NCI-H510A treated with DMSO at 0.1 percent for 48 hours (cell line): ENCODE data around the gene NHEJ1.

ENCODE experiments used
- DNase-seq: peaks from one replicate; lab custom pipeline; 2025; lab: John Stamatoyannopoulos, UW

Gene NHEJ1

DNA sequence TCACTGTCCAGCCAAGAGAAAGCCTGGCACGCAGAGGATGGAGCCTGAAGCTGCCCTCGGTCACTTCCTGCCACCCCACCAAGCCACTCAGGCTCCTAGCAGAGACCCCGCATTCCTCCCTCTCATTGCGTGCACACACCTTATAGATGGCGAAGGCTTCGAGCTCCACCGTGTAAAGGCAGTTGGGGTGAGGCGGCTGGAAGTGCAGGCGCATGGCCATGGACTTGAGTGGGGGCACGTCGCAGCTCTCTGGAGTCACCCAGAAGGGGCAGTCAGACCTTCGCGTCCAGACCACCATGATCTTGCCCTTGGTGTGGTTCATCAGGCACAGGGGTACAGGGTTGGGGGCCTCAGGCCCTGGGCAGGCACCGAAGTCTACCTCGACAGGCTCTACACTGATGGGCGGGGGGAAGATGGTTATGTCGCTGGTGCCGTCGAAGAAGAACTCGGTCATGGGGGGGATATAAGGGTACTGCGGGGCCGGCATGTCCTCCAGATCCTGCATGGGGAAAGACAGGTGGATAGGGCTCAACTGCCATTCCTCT, 133.0 kb downstream of the NHEJ1 start:
- DNase-seq = no peak

DNA sequence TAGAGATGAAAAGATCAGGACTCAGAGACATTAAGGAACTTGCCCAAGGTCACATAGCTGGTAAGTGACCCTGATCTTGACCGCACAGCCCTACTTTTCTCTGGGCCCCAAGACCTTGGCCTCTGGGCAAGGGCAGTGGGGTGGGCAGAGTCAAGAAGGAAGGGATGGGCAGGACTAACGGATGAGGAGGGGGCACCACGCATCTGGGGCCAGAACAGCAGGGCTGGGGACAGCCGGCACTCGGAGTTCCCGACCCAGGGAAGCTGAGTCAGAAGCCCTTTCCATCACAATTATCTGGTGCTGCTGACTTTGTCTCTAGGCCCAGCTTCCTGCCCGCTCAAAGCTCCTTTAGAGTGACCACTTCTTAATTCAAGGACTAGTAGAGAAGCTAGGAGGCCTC, 133.7 kb downstream of the NHEJ1 start:
- DNase-seq = no peak

DNA sequence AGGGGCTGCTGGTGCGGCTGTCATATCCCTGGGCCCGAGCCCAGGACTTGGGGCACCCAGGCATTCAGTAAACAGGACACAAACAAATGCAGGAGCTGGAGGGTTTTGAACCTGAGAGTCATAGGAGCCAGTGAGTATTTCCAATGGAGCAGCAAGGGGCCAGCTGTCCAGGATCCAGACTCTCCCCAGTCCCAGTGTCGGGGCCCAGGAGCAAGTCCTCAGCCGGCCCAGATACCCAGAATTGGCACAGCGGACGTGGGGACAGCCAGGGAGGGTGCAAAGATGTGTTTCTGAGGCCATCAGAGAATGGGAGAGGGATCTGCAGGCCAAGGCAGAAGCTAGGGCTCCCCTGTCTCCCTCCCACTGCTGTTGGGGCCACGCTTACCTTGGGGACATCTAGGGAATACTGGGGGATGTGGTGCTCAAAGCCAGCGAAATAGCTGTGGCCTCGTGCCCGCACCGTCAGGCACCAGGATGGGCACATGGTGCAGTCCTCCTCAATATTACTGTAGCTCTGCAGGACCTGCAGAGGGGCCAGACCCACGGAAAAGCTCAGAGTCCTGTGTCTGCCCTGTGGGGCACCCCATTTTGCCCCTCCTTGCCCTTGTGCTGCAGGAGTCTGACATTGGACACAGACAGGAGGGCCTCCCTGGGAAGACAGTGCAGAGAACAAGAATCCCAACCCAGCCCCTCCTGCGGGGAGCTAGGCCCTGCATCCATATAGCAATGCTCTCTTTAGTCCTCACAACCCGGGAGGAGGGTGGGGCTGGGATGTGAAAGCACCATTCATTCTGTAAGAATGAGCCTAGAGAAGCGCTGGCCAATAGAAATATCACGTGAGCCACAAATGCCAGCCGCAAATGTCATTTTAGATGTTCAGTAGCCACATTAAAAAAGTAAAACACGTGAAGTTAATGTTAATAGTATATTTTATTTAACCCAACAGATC, 134.7 kb downstream of the NHEJ1 start:
- DNase-seq = no peak
